ENCODE data around the gene RPL10.

DNA sequence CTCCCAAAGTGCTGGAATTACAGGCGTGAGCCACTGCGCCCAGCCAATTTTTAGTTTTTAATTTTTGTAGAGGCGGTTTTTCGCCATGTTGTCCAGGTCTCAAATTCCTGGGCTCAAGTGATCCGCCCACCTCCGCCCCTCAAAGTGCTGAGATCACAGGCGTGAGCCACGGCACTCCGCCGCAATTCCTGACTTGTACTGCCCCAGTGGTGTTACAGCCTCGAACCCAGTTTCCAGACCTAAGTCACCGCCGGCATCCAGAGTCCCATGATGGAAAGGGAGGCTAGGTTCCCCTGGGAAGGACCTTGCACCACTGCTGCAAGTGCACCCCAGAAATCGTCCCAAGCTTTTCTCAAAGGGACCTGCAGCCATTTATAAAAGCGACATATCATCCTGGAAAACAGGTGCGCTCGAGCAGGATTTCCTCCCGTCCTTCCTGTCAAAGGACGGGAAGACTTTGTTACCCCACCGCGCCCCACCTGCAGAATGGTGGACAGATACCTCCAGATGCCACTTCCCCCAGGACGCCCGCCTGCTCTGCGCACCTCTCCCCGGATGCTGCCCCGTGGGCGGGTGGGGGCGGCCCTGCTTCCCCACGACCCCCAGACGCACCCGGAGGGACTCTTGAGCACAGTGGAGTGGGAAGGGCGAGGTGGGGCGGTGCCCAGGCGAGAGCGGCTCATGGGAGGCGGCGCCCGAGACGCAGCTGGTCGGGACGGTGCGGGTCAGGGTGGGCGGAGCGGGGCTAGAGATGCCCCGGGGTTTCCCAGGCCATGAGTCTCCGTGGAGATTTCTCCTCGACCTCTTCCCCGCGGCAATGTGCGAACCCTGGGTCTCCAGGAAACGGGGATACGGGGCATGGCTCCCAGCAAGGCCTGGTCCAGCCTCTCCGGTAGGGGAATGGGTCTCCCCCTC lies 947 bp upstream of the RPL10 start:
- TF ChIP-seq YY1 (IDR thresholded peaks at IDR 0.05; ENCODE audit: borderline replicate concordance in 1 of 3, control insufficient read depth in 1 of 3, extremely low read depth in 1 of 3, insufficient read depth in 3 of 3, insufficient read length in 1 of 3, insufficient replicate concordance in 2 of 3, low read depth in 1 of 3, low read length in 2 of 3) = no peak
- no peak for TF ChIP-seq TEAD1 (CRISPR knock-in tag; IDR thresholded peaks at IDR 0.05)

Measured in K562 (cell line).